D341Med (cell line): ENCODE results near the gene LCE4A.
"Not testable (repeated sequence)": the region's sequence is repeated elsewhere in the genome, so short reads cannot be mapped to it uniquely, and the experiment has no call there.

Experiments
- DNase-seq: peaks from one replicate; pipeline ENCODE4 v3.0.0; 2012; ENCODE audit warnings: low spot score

LCE4A gene

GRCh38 chr1:152707860-152708259, at the start of gene LCE4A:
Gene LCE4A, plus strand, starts transcription at chr1:152708160. Its CDS starts 916 bp downstream, at chr1:152709076.
- no peak for DNase-seq

DNA sequence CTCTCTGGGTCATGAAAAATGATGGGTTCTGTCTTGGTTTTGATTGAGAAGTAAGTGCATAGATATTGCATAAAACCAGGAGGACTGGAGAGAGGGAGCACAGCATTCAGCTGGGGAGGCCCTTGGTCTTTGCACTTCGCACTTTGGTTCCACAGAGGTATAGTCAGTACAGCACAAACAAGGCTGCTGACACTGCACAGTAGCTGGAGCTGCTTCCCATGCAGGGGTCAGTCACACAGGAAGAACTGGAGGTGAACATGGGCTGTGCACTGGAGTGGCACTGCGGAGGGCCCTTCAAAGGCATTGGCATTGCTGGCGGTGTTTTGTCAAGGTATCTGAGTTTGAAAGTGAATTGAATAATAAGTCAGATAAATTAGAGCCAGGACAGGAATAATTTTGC, 49.3 kb upstream of the LCE4A start:
- DNase-seq = no peak

DNA sequence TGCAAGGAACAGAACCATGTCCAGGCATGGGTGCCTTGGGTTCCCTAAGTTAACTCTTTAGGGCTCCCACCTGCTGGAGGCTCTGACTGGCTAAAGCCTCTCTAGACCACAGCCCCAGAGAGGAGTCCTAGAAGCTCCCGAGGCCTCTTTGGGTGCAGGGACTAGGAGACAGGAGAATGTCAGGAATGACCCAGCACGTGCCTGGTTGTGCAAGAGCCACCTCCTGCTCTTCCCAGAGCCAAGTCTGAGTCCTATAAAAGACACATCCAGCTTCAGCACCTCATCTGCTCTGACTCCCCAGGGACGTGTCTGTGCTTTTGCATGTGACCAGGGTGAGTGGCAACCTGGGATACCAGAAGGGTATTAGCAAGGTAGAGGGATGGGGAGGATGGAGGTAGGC, 44.9 kb upstream of the LCE4A start, which contains the start of gene LCE2D:
Gene LCE2D, plus strand, starts transcription at position 283 of the 400 bp plus-strand sequence. CDS start 726 bp downstream, outside the sequence.
- DNase-seq = no peak

GRCh38 chr1:152666171-152666570, 41.8 kb upstream of the LCE4A start:
- DNase-seq = not testable (repeated sequence)

DNA sequence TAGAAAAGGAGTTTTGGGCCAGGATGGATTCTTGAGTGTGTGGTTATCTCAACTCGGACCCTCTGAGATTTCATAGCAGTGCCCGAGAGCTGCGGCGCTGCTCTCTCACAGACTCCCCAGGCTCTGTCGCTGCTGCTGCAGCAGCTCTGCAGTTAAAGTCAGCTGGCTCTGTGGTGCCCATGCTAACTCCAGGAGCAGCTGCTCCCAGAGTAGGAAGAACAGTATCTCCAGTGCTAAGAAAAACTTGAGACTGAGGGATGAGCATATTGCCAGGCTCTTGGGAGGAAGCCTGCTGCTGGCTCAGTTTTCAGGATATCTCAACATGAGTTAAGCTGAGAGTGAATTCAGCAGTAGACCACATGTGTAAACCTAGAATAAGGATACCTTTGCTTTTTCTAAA, 40.3 kb upstream of the LCE4A start:
- DNase-seq = no peak

DNA sequence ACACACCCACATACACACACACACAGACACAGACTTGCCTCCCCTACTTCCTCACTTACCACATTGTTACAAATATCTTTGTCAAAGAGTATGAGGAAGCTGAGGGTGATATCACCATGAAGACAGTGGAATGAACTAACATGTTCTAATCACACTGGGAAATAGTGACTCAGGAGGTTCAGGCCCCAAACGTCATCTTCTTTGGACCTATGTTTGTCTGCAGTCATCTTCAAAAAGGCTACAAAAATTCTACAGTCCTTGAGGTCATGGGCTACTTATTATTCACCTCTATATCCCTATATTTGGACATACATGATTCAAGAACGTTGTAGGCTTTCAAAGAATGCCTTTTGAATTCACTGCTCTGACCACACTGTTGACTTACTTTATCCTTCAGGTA, 34.9 kb upstream of the LCE4A start:
- no peak for DNase-seq

DNA sequence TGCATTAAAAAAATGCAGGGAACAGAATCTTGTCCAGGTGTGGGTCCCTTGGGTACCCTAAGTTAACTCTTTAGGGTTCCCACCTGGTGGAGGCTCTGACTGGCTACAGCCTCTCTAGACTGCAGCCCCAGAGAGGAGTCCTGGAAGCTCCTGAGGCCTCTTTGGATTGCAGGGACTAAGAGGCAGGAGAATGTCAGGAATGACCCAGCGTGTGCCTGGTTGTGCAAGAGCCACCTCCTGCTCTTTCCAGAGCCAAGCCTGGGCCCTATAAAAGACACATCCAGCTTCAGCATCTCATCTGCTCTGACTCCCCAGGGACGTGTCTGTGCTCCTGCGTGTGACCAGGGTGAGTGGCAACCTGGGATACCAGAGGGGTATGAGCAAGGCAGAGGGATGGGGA, 33.0 kb upstream of the LCE4A start, which contains the start of gene LCE2C:
Gene LCE2C, plus strand, starts transcription at position 297 of the 400 bp plus-strand sequence. CDS start 737 bp downstream, outside the sequence.
- DNase-seq = not testable (repeated sequence)

DNA sequence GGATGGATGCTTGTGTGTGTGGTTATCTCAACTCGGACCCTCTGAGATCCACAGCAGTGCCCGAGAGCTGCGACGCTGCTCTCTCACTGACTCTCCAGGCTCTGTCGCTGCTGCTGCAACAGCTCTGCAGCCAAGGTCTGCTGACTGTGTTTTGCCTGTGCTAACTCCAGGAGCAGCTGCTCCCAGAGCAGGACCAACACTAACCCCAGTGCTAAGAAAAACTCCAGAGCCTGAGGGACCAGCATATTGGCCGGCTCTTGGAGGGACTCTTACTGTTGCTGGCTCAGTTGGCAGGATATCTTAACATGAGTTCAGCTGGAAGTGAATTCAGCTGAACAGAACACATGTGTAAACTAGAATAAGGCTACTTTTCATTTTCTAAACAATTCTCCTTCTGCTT, 28.5 kb upstream of the LCE4A start:
- no peak for DNase-seq

DNA sequence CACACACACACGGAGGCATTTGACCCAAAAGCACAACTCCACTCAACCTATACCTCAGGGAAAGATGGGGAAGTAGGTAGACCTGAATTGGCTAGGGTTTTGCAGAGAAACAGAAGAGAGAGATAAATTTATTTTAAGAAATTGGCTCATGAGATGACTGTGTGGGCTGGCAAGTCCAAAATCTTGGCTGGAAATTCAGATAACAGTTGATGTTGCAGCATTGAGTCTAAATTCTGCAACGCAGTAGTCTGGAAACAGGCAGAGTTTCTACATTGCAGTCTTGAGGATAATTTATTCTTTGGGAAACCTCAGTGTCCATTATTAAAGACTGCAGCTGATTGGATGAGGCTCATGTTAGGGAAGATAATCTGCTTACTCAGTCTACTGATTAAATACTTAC, 26.3 kb upstream of the LCE4A start:
- no peak for DNase-seq

DNA sequence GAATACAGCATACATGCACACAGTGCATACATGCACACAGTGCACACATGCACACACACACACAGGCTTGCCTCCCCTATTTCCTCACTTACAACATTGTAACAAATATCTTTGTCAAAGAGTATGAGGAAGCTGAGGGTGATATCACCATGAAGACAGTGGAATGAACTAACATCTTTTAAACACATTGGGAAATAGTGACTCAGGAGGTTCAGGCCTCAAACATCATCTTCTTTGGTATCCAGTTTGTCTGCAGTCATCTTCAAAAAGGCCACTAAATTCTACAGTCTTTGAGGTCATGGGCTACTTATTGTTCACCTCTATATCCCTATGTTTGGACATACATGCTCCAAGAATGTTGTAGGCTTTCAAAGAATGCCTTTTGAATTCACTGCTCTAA, 24.1 kb upstream of the LCE4A start:
- DNase-seq = no peak

- DNase-seq = not testable (repeated sequence)
These were observed 22.1 kb upstream of the LCE4A start, which contains the start of gene LCE2B for GRCh38 chr1:152685823-152686222. Gene LCE2B, plus strand, starts transcription at chr1:152686123. Its CDS starts 721 bp downstream, at chr1:152686844.

- no peak for DNase-seq
These were observed 10.0 kb upstream of the LCE4A start, which contains the start of gene LCE2A for GRCh38 chr1:152697701-152698600. Gene LCE2A, plus strand, starts transcription at chr1:152698345. Its CDS starts 557 bp downstream, at chr1:152698902.

- no peak for DNase-seq
These were observed 8.2 kb upstream of the LCE4A start for GRCh38 chr1:152699746-152700145.

DNA sequence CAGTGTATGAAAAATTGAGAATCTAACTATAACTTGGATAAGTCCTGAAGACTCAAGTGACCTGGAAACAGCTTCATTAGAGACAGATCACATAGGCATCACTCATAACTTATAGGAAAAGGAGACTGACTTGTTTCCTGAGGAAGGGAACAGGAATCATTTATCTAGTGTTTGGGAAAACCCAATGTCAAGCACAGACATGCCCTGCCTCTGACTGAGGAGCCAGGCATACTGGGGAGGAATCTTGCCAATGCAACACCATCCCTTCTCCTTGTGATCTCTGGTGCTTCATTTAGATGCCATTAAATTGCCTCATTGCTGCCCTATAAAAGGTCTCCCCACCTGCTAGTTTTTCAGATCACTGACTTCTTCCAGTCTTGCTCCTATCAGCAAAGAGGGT, 10.3 kb downstream of the LCE4A start:
- DNase-seq = no peak

DNA sequence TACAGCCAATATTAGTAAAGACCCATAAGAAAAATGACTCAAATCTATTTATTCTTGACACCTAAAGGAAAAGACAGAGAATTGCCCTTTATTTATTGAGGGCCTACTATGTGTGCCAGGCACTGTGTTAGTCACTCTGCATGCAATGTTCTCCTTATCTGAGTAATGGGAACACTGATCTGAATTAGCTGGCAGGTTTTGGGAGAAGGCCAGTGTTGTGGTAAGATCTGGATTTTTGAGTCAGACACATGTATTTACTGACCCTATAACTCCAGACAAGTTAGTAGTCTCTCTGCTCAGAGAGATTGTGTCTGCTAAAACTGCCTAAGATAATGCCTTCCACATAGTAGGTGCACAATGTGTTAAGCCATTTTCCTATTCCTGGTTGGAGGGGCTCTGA, 17.3 kb downstream of the LCE4A start:
- DNase-seq = no peak

DNA sequence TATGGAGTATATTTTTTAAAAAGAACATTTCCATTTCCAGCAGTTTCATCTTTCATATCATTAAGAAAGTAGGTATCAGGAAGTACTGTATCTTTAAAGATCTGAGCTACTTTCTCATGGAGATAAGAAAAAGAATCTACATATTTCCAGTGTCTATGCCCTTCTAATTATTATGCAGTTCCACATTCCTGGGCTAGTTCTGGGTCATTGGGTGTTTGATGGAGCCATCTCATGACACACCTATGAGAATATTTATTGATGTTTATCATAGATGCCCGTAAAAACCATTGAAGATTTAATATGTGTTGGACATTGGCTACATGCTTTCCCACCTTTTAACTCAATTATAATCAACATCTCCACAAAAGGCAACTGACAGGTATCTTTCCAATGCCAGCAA, 21.0 kb downstream of the LCE4A start:
- DNase-seq = no peak

GRCh38 chr1:152735648-152736047, 27.7 kb downstream of the LCE4A start:
- DNase-seq = no peak

DNA sequence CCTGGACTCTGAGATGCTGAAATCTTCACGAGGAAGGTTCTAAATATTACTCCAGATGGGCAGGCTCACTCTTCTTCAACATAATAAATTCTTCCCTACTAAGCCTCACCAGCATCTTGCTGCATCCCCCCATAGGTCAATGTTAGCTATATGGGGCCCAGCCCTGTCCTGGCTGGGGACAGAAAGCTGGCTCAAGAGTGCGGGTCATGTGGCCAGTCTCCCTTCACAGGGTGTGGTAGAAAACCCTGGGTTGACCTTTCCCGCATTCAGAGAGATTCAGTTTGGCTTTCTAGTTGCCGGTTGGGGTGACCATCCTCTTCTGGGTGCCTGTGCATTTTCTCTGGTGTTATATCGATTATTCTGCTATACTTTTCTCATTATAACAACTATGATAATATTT, 30.0 kb downstream of the LCE4A start:
- no peak for DNase-seq

- DNase-seq = no peak
These were observed 31.9 kb downstream of the LCE4A start for GRCh38 chr1:152739841-152740240.

DNA sequence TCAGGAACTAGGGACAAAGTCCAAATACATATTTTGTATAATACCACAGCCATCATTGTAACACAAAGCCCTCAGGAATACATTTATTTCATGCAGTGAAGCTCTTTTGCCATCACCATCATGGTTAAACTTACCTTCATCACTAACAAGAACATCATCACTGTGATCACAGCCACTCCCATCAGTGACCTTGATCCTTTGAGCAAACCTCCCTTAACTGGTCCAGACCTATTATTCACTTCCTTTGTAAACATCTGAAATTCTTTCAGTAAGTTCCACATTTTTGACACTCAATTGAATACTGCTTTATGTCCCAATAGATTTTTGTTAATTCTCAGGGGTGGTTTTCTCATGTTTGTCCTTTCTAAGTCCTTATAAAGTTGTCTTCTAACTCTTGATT, 33.7 kb downstream of the LCE4A start:
- DNase-seq = no peak

GRCh38 chr1:152743371-152744145, 35.6 kb downstream of the LCE4A start:
- DNase-seq = no peak

DNA sequence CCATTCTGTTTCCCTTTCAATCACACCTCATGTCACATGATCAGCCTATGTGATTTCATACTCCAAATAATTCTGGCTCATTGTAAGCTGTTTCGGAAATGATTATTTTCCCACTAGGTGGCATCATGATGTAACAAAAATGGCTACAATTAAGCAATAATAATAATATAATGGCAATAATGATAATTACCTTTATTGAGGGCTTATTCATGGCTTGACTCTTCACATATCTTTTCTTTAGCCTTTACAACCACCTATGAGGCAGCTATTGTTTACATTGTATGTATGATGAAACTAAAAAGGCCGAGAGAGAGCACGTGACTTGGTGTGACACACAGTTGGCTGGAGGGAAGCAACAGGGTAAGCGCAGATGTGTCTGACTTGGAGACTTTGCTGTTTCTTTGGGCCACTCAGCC, 37.3 kb downstream of the LCE4A start:
- DNase-seq = no peak
